H1 (cell line): ENCODE measurements around the gene SLC9A2.

Source experiments
- EGR1 ChIP-seq: IDR thresholded peaks from 2 replicates; pipeline ENCODE4 v1.6.1; 2011; ENCODE audit warnings: low read depth, low read length, borderline replicate concordance
- EP300 ChIP-seq, 2 experiments: IDR thresholded peaks; 1 replicate in 1 of 2; 2 replicates in 1 of 2; pipeline ENCODE4 v1.6.1; 2011 to 2012; ENCODE audit warnings: low read depth in 2 of 2, low read length in 2 of 2, mild to moderate bottlenecking in 2 of 2, borderline replicate concordance in 1 of 2, inconsistent platforms in 1 of 2, moderate library complexity in 1 of 2
- POLR2A ChIP-seq, 2 experiments: IDR thresholded peaks; 1 replicate in 1 of 2; 2 replicates in 1 of 2; pipeline ENCODE4 v1.6.1; 2011; ENCODE audit warnings: low read depth in 2 of 2, low read length in 2 of 2, mild to moderate bottlenecking in 2 of 2; ENCODE audit errors: control extremely low read depth in 1 of 2
- POLR2AphosphoS5 ChIP-seq: IDR thresholded peaks from 2 replicates; pipeline ENCODE4 v1.6.1; 2011; ENCODE audit warnings: low read depth, low read length
- RAD21 ChIP-seq, 2 experiments: IDR thresholded peaks in 1 of 2; conservative IDR thresholded peaks in 1 of 2; 2 replicates each; pipeline ENCODE4 v1.6.1; 2011; ENCODE audit warnings: low read depth in 2 of 2, low read length in 2 of 2, improper control_type of control experiment in 1 of 2, inconsistent platforms in 1 of 2, mild to moderate bottlenecking in 1 of 2, moderate library complexity in 1 of 2
- SP1 ChIP-seq: IDR thresholded peaks from 2 replicates; pipeline ENCODE4 v1.6.1; 2011; ENCODE audit warnings: low read depth, low read length
- TAF1 ChIP-seq: IDR thresholded peaks from 2 replicates; pipeline ENCODE4 v1.6.1; 2011; ENCODE audit warnings: mild to moderate bottlenecking, low read depth, low read length
- TF ChIP-seq, protein P1 (sequence below): IDR thresholded peaks from 2 replicates; pipeline ENCODE4 v1.6.1; 2011; ENCODE audit warnings: low read depth, mild to moderate bottlenecking, low read length; ENCODE audit not compliant: insufficient read depth
- TF ChIP-seq, protein P2 (sequence below), 3 experiments: IDR thresholded peaks; 1 replicate in 2 of 3; 2 replicates in 1 of 3; pipeline versions ENCODE4 v1.5.1 to v1.6.1; 2011; ENCODE audit warnings: low read length in 3 of 3, mild to moderate bottlenecking in 3 of 3, inconsistent platforms in 2 of 3, low read depth in 1 of 3, moderate library complexity in 1 of 3; ENCODE audit not compliant: insufficient read depth in 1 of 3; ENCODE audit errors: control extremely low read depth in 1 of 3

DNA sequence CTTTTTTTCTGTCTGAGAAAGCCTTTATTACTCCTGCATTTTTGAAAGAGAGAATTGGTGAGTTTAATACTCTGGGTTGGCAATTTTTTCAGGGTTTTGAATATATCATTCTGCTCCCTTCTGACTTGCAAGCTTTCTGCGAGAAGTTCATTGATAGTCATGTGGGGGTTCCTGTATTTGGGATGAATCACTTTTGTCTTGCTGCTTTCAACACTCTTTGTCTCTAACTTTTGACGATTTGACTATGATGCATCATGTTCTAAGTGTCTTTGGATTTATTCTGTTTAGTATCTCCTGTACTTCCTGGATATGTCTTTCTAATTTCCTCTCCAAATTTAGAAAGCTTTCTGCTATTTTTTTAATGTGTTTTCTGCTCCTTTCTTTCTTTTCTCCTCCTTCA lies 41.0 kb upstream of the SLC9A2 start:
- TF ChIP-seq, protein P1, sequence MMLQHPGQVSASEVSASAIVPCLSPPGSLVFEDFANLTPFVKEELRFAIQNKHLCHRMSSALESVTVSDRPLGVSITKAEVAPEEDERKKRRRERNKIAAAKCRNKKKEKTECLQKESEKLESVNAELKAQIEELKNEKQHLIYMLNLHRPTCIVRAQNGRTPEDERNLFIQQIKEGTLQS, result no peak
- TF ChIP-seq SP1 (no peak), EGR1 (no peak), EP300 (IDR thresholded peaks at IDR 0.05; ENCODE audit: borderline replicate concordance in 1 of 2, low read depth in 2 of 2, low read length in 2 of 2) (no peak), TAF1 (no peak), POLR2AphosphoS5 (no peak), POLR2A (IDR thresholded peaks at IDR 0.05; ENCODE audit: control extremely low read depth in 1 of 2, low read depth in 2 of 2, low read length in 2 of 2) (no peak), RAD21 (IDR thresholded peaks at IDR 0.05 in 1 of 2, conservative IDR thresholded peaks at IDR 0.05 in 1 of 2; ENCODE audit: low read depth in 2 of 2, low read length in 2 of 2) (no peak)
- TF ChIP-seq, protein P2, sequence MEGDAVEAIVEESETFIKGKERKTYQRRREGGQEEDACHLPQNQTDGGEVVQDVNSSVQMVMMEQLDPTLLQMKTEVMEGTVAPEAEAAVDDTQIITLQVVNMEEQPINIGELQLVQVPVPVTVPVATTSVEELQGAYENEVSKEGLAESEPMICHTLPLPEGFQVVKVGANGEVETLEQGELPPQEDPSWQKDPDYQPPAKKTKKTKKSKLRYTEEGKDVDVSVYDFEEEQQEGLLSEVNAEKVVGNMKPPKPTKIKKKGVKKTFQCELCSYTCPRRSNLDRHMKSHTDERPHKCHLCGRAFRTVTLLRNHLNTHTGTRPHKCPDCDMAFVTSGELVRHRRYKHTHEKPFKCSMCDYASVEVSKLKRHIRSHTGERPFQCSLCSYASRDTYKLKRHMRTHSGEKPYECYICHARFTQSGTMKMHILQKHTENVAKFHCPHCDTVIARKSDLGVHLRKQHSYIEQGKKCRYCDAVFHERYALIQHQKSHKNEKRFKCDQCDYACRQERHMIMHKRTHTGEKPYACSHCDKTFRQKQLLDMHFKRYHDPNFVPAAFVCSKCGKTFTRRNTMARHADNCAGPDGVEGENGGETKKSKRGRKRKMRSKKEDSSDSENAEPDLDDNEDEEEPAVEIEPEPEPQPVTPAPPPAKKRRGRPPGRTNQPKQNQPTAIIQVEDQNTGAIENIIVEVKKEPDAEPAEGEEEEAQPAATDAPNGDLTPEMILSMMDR (IDR thresholded peaks at IDR 0.05; ENCODE audit: control extremely low read depth in 1 of 3, insufficient read depth in 1 of 3, low read depth in 1 of 3, low read length in 3 of 3), result no peak
